OCI-LY3 (cell line): ENCODE results near the gene PARD3B.

ENCODE experiments used
- H2AFZ ChIP-seq: fragments of 200-600, 300-600 bp; shearing (Covaris generic); 2 replicates; pipeline ENCODE4 v1.6.0; 2014; ENCODE audit warnings: antibody characterized with exemption, low read depth, low read length
- H3K27ac ChIP-seq: fragments of 200-600, 300-600 bp; sonication (generic); 2 replicates; pipeline ENCODE4 v1.5.1; 2014; ENCODE audit warnings: mild to moderate bottlenecking, low read length, moderate library complexity, mixed read lengths
- H3K27me3 ChIP-seq: fragments of 200-600, 300-600 bp; sonication (generic); 2 replicates; pipeline ENCODE4 v1.6.1; 2014; ENCODE audit warnings: low read depth, low read length, mixed read lengths
- H3K36me3 ChIP-seq: fragments of 200-600, 300-600 bp; sonication (generic); replicated peaks from 2 replicates; pipeline ENCODE3; 2014; ENCODE audit warnings: low read depth, low read length, mixed read lengths
- H3K4me1 ChIP-seq: fragments of 300-600, 200-600 bp; sonication (generic); 2 replicates; pipeline ENCODE4 v1.6.1; 2014; ENCODE audit warnings: low read length, mixed read lengths
- H3K4me2 ChIP-seq: fragments of 200-600, 300-600 bp; sonication (generic); 2 replicates; pipeline ENCODE4 v1.6.1; 2014; ENCODE audit warnings: low read length, mixed read lengths
- H3K4me3 ChIP-seq: fragments of 300-600, 200-600 bp; sonication (generic); 2 replicates; pipeline ENCODE4 v1.5.1; 2014; ENCODE audit warnings: antibody characterized with exemption, mild to moderate bottlenecking, low read length, moderate library complexity
- H3K79me2 ChIP-seq: fragments of 300-600, 200-600 bp; shearing (Covaris generic); 2 replicates; pipeline ENCODE4 v1.6.1; 2014; ENCODE audit warnings: mild to moderate bottlenecking, low read length, mixed read lengths
- H3K9ac ChIP-seq: fragments of 300-600, 200-600 bp; shearing (Covaris generic); 2 replicates; pipeline ENCODE4 v1.6.0; 2014; ENCODE audit warnings: mild to moderate bottlenecking, low read length, moderate library complexity
- H3K9me3 ChIP-seq: fragments of 200-600, 300-600 bp; shearing (Covaris generic); 2 replicates; pipeline ENCODE4 v1.6.1; 2014; ENCODE audit warnings: low read length, mixed read lengths; ENCODE audit not compliant: insufficient read depth
- H4K20me1 ChIP-seq: fragments of 200-600, 300-600 bp; sonication (generic); 2 replicates; pipeline ENCODE4 v1.6.1; 2016; ENCODE audit warnings: low read length, mixed read lengths; ENCODE audit not compliant: insufficient read depth
- CTCF ChIP-seq: fragments of 200-600, 300-600 bp; sonication (generic); IDR thresholded peaks from 2 replicates; pipeline ENCODE4 v1.5.1; 2014; ENCODE audit warnings: antibody characterized with exemption, low read length, low read depth
- EZH2phosphoT487 ChIP-seq: fragments of 200-600 bp; shearing (Covaris generic); IDR thresholded peaks from 2 replicates; pipeline ENCODE4 v1.6.1; 2018; ENCODE audit warnings: antibody characterized with exemption, mixed run types, low read depth

The PARD3B gene

GRCh38 chr2:205119136-205119535, 573.9 kb downstream of the PARD3B start:
- no peaks in the 10 kb centered on the region for H3K9me3 ChIP-seq
- H3K27me3 ChIP-seq, result no peaks in the 10 kb centered on the region
- H3K4me3 ChIP-seq, result no peak overlapping the region
- H3K4me2 ChIP-seq, result no peak overlapping the region
- no peaks in the 10 kb centered on the region for H3K36me3 ChIP-seq
- H2AFZ ChIP-seq, result no peak overlapping the region
- H3K79me2 ChIP-seq, result no peaks in the 10 kb centered on the region
- H3K4me1 ChIP-seq, result peaks cover 9% of the 10 kb centered on the region
- no peak for TF ChIP-seq CTCF
- TF ChIP-seq EZH2phosphoT487, result no peak
- no peak overlapping the region for H3K9ac ChIP-seq
- no peaks in the 10 kb centered on the region for H4K20me1 ChIP-seq
- H3K27ac ChIP-seq, result no peak overlapping the region

DNA sequence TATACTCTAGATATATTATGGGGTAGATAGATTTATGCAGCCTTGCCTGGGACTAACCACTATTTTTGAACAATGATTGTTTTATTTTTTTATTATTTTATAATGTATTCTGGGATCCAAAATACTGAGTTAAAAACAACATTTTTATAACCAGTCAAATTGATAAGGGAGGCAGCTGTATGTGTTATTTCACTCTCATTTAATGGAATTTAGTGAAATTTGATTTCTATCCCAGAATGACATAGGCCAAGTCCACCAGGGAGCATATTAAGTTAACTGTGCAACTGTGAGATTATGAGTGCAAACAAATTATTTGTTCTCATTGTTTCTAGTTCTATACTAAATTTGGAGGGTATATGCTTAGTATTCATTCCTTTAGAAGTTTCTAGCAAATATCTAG, 583.5 kb downstream of the PARD3B start:
- Histone ChIP-seq H4K20me1 (no peaks in the 10 kb centered on the region), H3K79me2 (no peaks in the 10 kb centered on the region), H3K9ac (no peak overlapping the region), H2AFZ (no peak overlapping the region), H3K27me3 (no peaks in the 10 kb centered on the region), H3K4me1 (no peaks in the 10 kb centered on the region), H3K4me2 (no peak overlapping the region), H3K27ac (no peak overlapping the region), H3K4me3 (no peak overlapping the region), H3K9me3 (no peaks in the 10 kb centered on the region), H3K36me3 (no peaks in the 10 kb centered on the region)
- TF ChIP-seq EZH2phosphoT487 (no peak), CTCF (no peak)

GRCh38 chr2:205129531-205129930, 584.3 kb downstream of the PARD3B start:
- H4K20me1 ChIP-seq, result no peaks in the 10 kb centered on the region
- H3K27me3 ChIP-seq, result no peaks in the 10 kb centered on the region
- H3K27ac ChIP-seq, result no peak overlapping the region
- no peaks in the 10 kb centered on the region for H3K79me2 ChIP-seq
- no peak overlapping the region for H2AFZ ChIP-seq
- H3K4me2 ChIP-seq, result no peak overlapping the region
- no peak overlapping the region for H3K9ac ChIP-seq
- no peak for TF ChIP-seq EZH2phosphoT487
- no peak for TF ChIP-seq CTCF
- H3K4me1 ChIP-seq, result no peaks in the 10 kb centered on the region
- no peaks in the 10 kb centered on the region for H3K36me3 ChIP-seq
- H3K4me3 ChIP-seq, result no peak overlapping the region
- no peaks in the 10 kb centered on the region for H3K9me3 ChIP-seq

GRCh38 chr2:205130111-205130829, 585.0 kb downstream of the PARD3B start:
- Histone ChIP-seq H3K4me2 (no peak overlapping the region), H3K36me3 (no peaks in the 10 kb centered on the region), H3K9me3 (no peaks in the 10 kb centered on the region), H3K4me3 (no peak overlapping the region), H3K9ac (no peak overlapping the region), H2AFZ (no peak overlapping the region), H3K4me1 (no peaks in the 10 kb centered on the region), H4K20me1 (no peaks in the 10 kb centered on the region), H3K27ac (no peak overlapping the region), H3K79me2 (no peaks in the 10 kb centered on the region), H3K27me3 (no peaks in the 10 kb centered on the region)
- no peak for TF ChIP-seq EZH2phosphoT487
- TF ChIP-seq CTCF, result no peak
